ENCODE measurements around the gene UBE2O.

The UBE2O gene

GRCh38 chr17:76484228-76484725 lies 31.3 kb upstream of the UBE2O start:
- no peak for DNase-seq

- no peak for DNase-seq
These were observed 28.2 kb upstream of the UBE2O start for GRCh38 chr17:76481071-76481655.

GRCh38 chr17:76480632-76481031 lies 27.7 kb upstream of the UBE2O start:
- peak; percentile 38 for DNase-seq

GRCh38 chr17:76479515-76480060 lies 26.6 kb upstream of the UBE2O start:
- no peak for DNase-seq

- DNase-seq, result no peak
These were observed 26.0 kb upstream of the UBE2O start for GRCh38 chr17:76478730-76479514.

- DNase-seq, result no peak
These were observed 25.1 kb upstream of the UBE2O start for GRCh38 chr17:76478097-76478496.

GRCh38 chr17:76477576-76477975 lies 24.6 kb upstream of the UBE2O start:
- DNase-seq, result no peak

GRCh38 chr17:76476736-76477135 lies 23.8 kb upstream of the UBE2O start:
- DNase-seq, result no peak

GRCh38 chr17:76475302-76475701 lies 22.4 kb upstream of the UBE2O start:
- DNase-seq, result no peak

- DNase-seq, result no peak
These were observed 21.9 kb upstream of the UBE2O start for GRCh38 chr17:76474894-76475293.

GRCh38 chr17:76474238-76474637 lies 21.3 kb upstream of the UBE2O start:
- DNase-seq, result no peak

GRCh38 chr17:76473541-76473985 lies 20.6 kb upstream of the UBE2O start:
- no peak for DNase-seq

GRCh38 chr17:76472726-76473125 lies 19.8 kb upstream of the UBE2O start:
- no peak for DNase-seq

- DNase-seq, result no peak
These were observed 19.3 kb upstream of the UBE2O start for GRCh38 chr17:76472258-76472645.

GRCh38 chr17:76471498-76472257 lies 18.7 kb upstream of the UBE2O start:
- no peak for DNase-seq

- DNase-seq, result no peak
These were observed 17.2 kb upstream of the UBE2O start for GRCh38 chr17:76469991-76470739.

GRCh38 chr17:76469076-76469990 lies 16.4 kb upstream of the UBE2O start:
- no peak for DNase-seq

GRCh38 chr17:76468634-76469010 lies 15.7 kb upstream of the UBE2O start:
- no peak for DNase-seq

GRCh38 chr17:76467809-76468633 lies 15.1 kb upstream of the UBE2O start:
- DNase-seq, result no peak

GRCh38 chr17:76467366-76467765 lies 14.4 kb upstream of the UBE2O start, which contains the start of gene AANAT:
TSS of gene AANAT (plus strand) at chr17:76467603. CDS start at chr17:76468747, 1,144 bp downstream.
- DNase-seq, result no peak

- DNase-seq, result no peak
These were observed 13.8 kb upstream of the UBE2O start for GRCh38 chr17:76466775-76467130.
